OCI-LY1 (cell line): Measurements from ENCODE around the gene TTYH3.

Source experiments
- EZH2 ChIP-seq: fragments of 200-600 bp; sonication (generic), shearing (Covaris generic); IDR thresholded peaks from 2 replicates; pipeline ENCODE4 v1.8.0; 2017; ENCODE audit warnings: borderline replicate concordance, mixed run types, mild to moderate bottlenecking, antibody characterized with exemption, low read length, moderate library complexity, mixed read lengths
- TF ChIP-seq, protein P1 (sequence below): fragments of 200-600 bp; sonication (generic), shearing (Covaris generic); IDR thresholded peaks from 2 replicates; pipeline ENCODE4 v1.5.1; 2017; ENCODE audit warnings: mild to moderate bottlenecking, antibody characterized with exemption, low read length, moderate library complexity, mixed read lengths

GRCh38 chr7:2595258-2595860 is 36.4 kb upstream of the TTYH3 start:
- no peak for TF ChIP-seq EZH2
- TF ChIP-seq, protein P1, sequence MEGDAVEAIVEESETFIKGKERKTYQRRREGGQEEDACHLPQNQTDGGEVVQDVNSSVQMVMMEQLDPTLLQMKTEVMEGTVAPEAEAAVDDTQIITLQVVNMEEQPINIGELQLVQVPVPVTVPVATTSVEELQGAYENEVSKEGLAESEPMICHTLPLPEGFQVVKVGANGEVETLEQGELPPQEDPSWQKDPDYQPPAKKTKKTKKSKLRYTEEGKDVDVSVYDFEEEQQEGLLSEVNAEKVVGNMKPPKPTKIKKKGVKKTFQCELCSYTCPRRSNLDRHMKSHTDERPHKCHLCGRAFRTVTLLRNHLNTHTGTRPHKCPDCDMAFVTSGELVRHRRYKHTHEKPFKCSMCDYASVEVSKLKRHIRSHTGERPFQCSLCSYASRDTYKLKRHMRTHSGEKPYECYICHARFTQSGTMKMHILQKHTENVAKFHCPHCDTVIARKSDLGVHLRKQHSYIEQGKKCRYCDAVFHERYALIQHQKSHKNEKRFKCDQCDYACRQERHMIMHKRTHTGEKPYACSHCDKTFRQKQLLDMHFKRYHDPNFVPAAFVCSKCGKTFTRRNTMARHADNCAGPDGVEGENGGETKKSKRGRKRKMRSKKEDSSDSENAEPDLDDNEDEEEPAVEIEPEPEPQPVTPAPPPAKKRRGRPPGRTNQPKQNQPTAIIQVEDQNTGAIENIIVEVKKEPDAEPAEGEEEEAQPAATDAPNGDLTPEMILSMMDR, result no peak
